Keratinocyte (primary cell): ENCODE data around the gene CDC42. TPM values are rescaled to one million over a fixed set of nuclear protein-coding genes. Genes with fewer than 3 reads are reported as not detected.

Source experiments
- DNase-seq: peaks from one replicate; pipeline ENCODE4 v3.0.0-alpha.2; 2011; ENCODE audit warnings: low read depth, missing footprints, low spot score
- FAIRE-seq: peaks from 2 replicates; lab custom pipeline; 2011; peaks lifted over from hg19 to GRCh38; lab: Jason Lieb, UNC
- H2AFZ ChIP-seq: 2 replicates; pipeline ENCODE4 v1.6.0; 2012; ENCODE audit warnings: low read length, control low read depth, inconsistent platforms; ENCODE audit not compliant: control insufficient read depth
- H3K27ac ChIP-seq: 2 replicates; pipeline ENCODE4 v1.5.1; 2011; ENCODE audit warnings: low read length; ENCODE audit not compliant: control insufficient read depth, insufficient read depth
- H3K27me3 ChIP-seq: 3 replicates; pipeline ENCODE4 v1.6.0; 2011; ENCODE audit warnings: low read length; ENCODE audit not compliant: control insufficient read depth, insufficient read depth; ENCODE audit errors: extremely low read depth
- H3K36me3 ChIP-seq, 2 experiments: 2 replicates in 1 of 2; 3 replicates in 1 of 2; pipeline ENCODE4 v1.5.1; 2011; ENCODE audit warnings: low read length in 2 of 2, mild to moderate bottlenecking in 1 of 2; ENCODE audit not compliant: control insufficient read depth in 2 of 2, insufficient read depth in 2 of 2; ENCODE audit errors: extremely low read depth in 1 of 2
- H3K4me1 ChIP-seq: 3 replicates; pipeline ENCODE4 v1.5.1; 2011; ENCODE audit warnings: low read length; ENCODE audit not compliant: control insufficient read depth, insufficient read depth; ENCODE audit errors: extremely low read depth
- H3K4me2 ChIP-seq: 3 replicates; pipeline ENCODE4 v1.6.0; 2011; ENCODE audit warnings: low read depth, low read length; ENCODE audit not compliant: control insufficient read depth, insufficient read depth; ENCODE audit errors: extremely low read depth
- H3K4me3 ChIP-seq, 3 experiments: fragments of 200-600 bp in 1 of 3; sonication (generic) in 1 of 3; 2 replicates in 2 of 3; 3 replicates in 1 of 3; pipeline ENCODE4 v1.5.1; 2011 to 2016; ENCODE audit warnings: low read length in 3 of 3, mild to moderate bottlenecking in 3 of 3, control low read depth in 2 of 3, inconsistent platforms in 1 of 3, low read depth in 1 of 3, mixed read lengths in 1 of 3, mixed run types in 1 of 3, moderate library complexity in 1 of 3; ENCODE audit not compliant: control insufficient read depth in 2 of 3, insufficient read depth in 2 of 3; ENCODE audit errors: extremely low read depth in 1 of 3
- H3K79me2 ChIP-seq: 2 replicates; pipeline ENCODE4 v1.6.0; 2012; ENCODE audit warnings: low read length; ENCODE audit not compliant: control insufficient read depth, insufficient read depth
- H3K9ac ChIP-seq: 3 replicates; pipeline ENCODE4 v1.6.0; 2011; ENCODE audit warnings: low read length; ENCODE audit not compliant: control insufficient read depth, insufficient read depth; ENCODE audit errors: extremely low read depth
- H3K9me1 ChIP-seq: 3 replicates; pipeline ENCODE4 v1.6.0; 2011; ENCODE audit warnings: low read length; ENCODE audit not compliant: control insufficient read depth, insufficient read depth; ENCODE audit errors: extremely low read depth
- H3K9me3 ChIP-seq: 2 replicates; pipeline ENCODE4 v1.5.1; 2012; ENCODE audit warnings: low read depth, low read length; ENCODE audit not compliant: control insufficient read depth
- H4K20me1 ChIP-seq: 3 replicates; pipeline ENCODE4 v1.6.0; 2011; ENCODE audit warnings: low read length; ENCODE audit not compliant: control insufficient read depth, insufficient read depth; ENCODE audit errors: extremely low read depth
- CTCF ChIP-seq, 3 experiments: IDR thresholded peaks in 1 of 3; conservative IDR thresholded peaks in 1 of 3; optimal IDR thresholded peaks in 1 of 3; 2 replicates in 2 of 3; 3 replicates in 1 of 3; pipeline versions ENCODE3 to v1.5.1; 2011; ENCODE audit warnings: low read length in 3 of 3, mild to moderate bottlenecking in 3 of 3, moderate library complexity in 2 of 3, control low read depth in 1 of 3, inconsistent platforms in 1 of 3; ENCODE audit not compliant: insufficient read depth in 2 of 3; ENCODE audit errors: extremely low read depth in 1 of 3
- EZH2 ChIP-seq: IDR thresholded peaks from one replicate; pipeline ENCODE4 v1.6.1; 2012; ENCODE audit warnings: inconsistent platforms, mild to moderate bottlenecking, low read length, moderate library complexity
- dilution Hi-C: fragments of 300-500 bp; cut with MboI; formaldehyde crosslinking; loops from one replicate; pipeline ENCODE4 v1.7.0; 2020; ENCODE audit warnings: low sequenced_read_pairs; ENCODE audit not compliant: extremely low pct_ligation_motif_present
- polyA plus RNA-seq, 5 experiments: library from polyadenylated mRNA; depleted of rRNA in 3 of 5; stranded (reverse) in 3 of 5; stranded (forward) in 1 of 5; unstranded in 1 of 5; fragments of >200 nt; gene quantifications; 1 replicate in 1 of 5; 2 replicates in 3 of 5; 3 replicates in 1 of 5; pipeline versions ENCODE4 v1.2.1 to v1.2.3, GENCODE V29; 2011 to 2012; ENCODE audit warnings: missing spikeins in 2 of 5, low read depth in 1 of 5, low replicate concordance in 1 of 5

CDC42 gene
- polyA plus RNA-seq, 1 donor (not counting 4 experiments of a cell fraction or from before 2014, with no cell fraction given), result 499 TPM

- TF ChIP-seq CTCF (optimal IDR thresholded peaks at IDR 0.05 in 1 of 3, IDR thresholded peaks at IDR 0.05 in 1 of 3, conservative IDR thresholded peaks at IDR 0.05 in 1 of 3; ENCODE audit: extremely low read depth in 1 of 3, insufficient read depth in 2 of 3, low read length in 3 of 3), result no peak
- Histone ChIP-seq H3K9me1 (peaks cover 4% of the 10 kb centered on the region), H3K9ac (no peak overlapping the region), H3K27ac (no peak overlapping the region), H3K79me2 (peaks cover 23% of the 10 kb centered on the region), H3K9me3 (no peaks in the 10 kb centered on the region), H4K20me1 (peaks cover 36% of the 10 kb centered on the region), H3K27me3 (no peaks in the 10 kb centered on the region), H3K4me3 (no peak overlapping the region), H3K4me2 (no peak overlapping the region), H3K36me3 (peaks cover 34 to 44% of the 10 kb centered on the region in 2 experiments), H2AFZ (no peak overlapping the region), H3K4me1 (peaks cover 4% of the 10 kb centered on the region)
- FAIRE-seq (no peak), DNase-seq (no peak)
- dilution Hi-C loops, result no loop called here
Observed at GRCh38 chr1:22114083-22115012, 61.8 kb downstream of the CDC42 start.

DNA sequence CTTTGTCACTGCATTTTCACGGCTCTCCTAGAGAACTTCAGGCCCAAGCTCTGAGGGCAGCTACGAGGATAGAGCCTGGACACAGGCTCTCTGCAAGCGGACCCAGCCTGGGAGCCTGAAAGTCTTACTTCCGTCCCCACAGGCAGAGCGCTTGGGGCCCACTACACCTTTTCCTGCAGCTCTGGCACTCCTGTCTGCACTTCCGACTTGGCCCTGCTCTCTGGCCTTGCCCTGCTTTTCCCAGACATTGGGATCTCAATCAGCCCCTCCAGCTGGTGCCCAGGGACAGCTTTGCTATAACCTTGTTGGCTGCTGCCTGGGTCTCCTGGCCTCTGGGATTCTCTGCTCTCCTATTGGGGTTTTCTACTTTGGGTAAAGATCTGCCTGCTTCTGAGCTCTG, 62.8 kb downstream of the CDC42 start:
- dilution Hi-C loops, result no loop called here
- Histone ChIP-seq H3K4me2 (no peak overlapping the region), H3K36me3 (peaks cover 32 to 46% of the 10 kb centered on the region in 2 experiments), H3K4me1 (peaks cover 4% of the 10 kb centered on the region), H3K9me3 (no peaks in the 10 kb centered on the region), H3K27me3 (no peaks in the 10 kb centered on the region), H2AFZ (no peak overlapping the region), H4K20me1 (peaks cover 37% of the 10 kb centered on the region), H3K79me2 (peaks cover 20% of the 10 kb centered on the region), H3K9me1 (peaks cover 4% of the 10 kb centered on the region), H3K27ac (no peak overlapping the region), H3K9ac (no peak overlapping the region), H3K4me3 (no peak overlapping the region)
- no peak for DNase-seq
- TF ChIP-seq CTCF (optimal IDR thresholded peaks at IDR 0.05 in 1 of 3, IDR thresholded peaks at IDR 0.05 in 1 of 3, conservative IDR thresholded peaks at IDR 0.05 in 1 of 3; ENCODE audit: extremely low read depth in 1 of 3, insufficient read depth in 2 of 3, low read length in 3 of 3), result no peak
- TF ChIP-seq EZH2, result no peak
- no peak for FAIRE-seq
